ENCODE data around the gene IL20RB.

- TF ChIP-seq CTCF (IDR thresholded peaks at IDR 0.05): no peak
- no peak for TF ChIP-seq POLR2A (IDR thresholded peaks at IDR 0.05)
Observed at GRCh38 chr3:136942803-136943202, 15.0 kb upstream of the IL20RB start.
